Stimulated activated CD4-positive, alpha-beta T cell treated with anti-CD3 and anti-CD28 coated beads, Interleukin-12 subunit alpha, Interleukin-12 subunit beta, amount 100 ng/mL, for 4 hours (primary cell): ENCODE results near the gene RSPH10B.
"Not testable (repeated sequence)": the region's sequence is repeated elsewhere in the genome, so short reads cannot be mapped to it uniquely, and the experiment has no call there.

ENCODE experiments used
- DNase-seq: peaks from one replicate; pipeline ENCODE4 v3.0.0-alpha.2; 2020

Gene RSPH10B

DNA sequence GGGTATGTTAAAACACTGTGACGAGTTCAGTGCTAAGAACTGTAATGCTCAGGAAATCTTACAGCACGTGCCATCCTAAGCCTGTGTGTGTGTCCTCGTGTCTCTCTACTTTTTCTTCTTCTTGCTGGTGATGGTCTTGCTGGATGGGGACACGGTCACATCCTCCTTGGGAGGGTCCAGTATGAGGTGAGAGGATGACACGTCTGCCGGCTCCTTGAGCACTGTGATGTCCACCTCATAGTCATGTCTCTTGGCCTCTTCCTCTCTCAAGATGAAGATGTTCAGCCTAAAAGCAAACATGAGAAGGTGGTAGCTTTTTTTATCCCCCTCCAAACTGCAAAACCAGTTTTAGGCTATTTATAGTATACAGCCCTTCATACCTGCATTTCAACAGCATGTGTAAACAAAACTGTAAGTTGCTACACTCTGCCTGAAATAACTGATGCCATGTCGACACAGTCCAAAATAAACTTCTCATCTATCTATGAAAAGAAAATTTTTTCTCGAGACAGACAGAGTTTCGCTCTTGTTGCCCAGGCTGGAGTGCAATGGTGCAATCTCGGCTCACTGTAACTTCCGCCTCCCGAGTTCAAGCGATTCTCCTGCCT is 44.1 kb downstream of the RSPH10B start:
- not testable (repeated sequence) for DNase-seq

DNA sequence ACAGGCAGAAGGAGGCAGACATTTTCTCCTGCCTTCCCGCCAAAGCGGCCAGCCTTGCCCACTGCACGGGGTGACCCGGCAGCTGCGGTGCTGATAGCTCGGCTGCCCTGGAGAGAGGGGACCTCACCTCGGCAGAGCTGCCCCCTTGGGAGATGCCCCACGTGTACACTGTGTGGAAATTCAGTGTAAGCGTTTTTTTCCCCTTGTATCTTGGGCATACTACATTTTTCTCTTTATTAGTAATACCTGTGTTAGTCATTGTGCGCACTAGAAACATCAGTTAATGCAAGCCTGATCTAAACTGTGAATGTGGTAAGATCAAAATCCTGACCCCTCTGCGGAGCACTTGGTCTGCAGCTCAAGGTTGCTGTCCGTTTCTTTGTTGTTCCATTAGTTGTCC is 45.9 kb downstream of the RSPH10B start:
- DNase-seq: not testable (repeated sequence)

DNA sequence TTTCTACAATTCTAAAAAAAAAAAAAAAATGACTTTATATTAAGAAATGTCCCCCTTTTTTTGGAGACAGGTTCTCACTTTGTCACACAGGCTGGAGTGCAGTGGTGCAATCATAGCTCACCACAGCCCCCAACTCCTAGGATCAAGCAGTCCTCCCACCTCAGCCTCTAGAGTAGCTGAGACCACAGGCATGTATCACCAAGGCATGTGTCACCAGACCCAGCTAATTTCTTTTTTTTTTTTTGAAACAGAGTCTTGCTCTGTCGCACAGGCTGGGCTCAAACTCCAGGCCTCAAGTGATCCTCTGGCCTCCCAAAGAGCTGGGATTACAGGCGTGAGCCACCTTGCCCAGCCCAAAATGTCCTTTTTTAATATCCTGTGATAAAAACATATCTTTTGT is 46.3 kb downstream of the RSPH10B start:
- not testable (repeated sequence) for DNase-seq

DNA sequence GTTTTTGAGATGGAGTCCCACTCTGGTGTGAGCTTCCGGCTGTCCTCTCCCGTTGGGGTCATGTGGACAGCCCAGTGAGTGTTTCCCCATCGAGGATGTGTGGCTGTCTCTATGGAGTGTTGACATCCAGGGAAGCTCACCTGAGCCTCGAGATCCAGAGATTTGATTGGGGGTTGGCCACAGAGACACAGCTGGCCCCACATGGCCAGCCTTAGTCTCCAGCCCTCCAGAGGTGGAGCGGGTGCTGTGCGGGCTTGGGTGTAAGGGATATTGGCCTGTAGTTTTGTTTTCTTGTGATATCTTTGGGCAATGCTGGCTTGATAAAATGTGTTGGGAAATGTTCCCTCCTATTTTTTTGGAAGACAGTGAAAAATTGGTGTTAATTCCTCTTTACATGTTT is 54.0 kb downstream of the RSPH10B start:
- DNase-seq: not testable (repeated sequence)

DNA sequence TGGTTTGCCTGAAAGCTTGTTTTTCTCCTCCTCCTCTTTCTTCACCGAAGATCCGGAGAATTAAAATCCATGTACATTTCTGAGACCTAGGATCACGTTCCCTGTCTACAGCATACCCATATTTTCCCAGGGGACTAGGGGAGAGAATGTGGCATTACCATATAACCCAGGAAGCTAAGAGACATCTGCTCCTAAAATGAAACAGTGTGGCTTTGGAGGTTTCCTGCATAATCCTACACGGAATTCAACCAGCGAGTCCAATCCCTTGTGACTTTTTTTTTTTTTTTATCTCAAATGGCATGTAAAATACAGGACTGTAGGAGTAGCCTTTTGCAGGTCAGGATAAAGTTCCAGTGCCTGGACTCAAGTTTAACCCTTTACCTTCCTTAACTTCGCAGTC is 61.7 kb downstream of the RSPH10B start:
- not testable (repeated sequence) for DNase-seq

DNA sequence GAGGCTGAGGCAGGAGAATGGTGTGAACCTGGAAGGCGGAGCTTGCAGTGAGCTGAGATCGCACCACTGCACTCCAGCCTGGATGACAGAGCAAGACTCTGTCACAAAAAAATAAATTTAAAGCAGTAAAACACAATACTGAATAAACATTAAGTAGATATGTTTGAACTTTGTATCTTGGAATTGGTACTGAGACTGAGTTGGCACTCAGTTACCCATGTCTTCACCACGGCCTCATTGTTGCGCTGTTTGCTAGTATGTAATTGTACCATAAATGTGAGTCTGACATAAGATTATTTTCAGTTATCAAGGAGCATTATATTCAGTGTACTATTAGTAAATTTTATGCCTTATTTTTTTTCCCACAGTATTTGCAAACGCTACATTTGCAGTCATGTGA is 65.8 kb downstream of the RSPH10B start:
- DNase-seq: not testable (repeated sequence)

DNA sequence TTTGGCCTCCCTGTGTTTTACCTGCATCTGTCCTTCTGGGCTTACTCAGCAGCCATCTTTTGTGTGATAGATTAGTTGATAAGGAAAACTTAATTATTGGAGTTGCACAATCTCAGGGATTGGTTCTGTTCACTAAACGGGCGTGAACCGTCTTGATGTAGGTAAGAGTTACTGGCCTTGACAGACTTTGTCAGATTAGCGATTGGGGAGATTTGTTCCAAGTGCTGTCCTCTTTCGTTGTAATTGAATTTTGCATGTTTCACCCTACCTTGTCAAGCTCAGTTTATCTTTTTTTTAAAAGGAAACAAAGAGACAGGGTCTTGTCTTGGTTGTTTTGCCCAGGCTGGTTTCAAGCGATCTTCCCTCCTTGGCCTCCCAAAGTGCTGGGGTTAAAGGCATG is 67.5 kb downstream of the RSPH10B start:
- not testable (repeated sequence) for DNase-seq

DNA sequence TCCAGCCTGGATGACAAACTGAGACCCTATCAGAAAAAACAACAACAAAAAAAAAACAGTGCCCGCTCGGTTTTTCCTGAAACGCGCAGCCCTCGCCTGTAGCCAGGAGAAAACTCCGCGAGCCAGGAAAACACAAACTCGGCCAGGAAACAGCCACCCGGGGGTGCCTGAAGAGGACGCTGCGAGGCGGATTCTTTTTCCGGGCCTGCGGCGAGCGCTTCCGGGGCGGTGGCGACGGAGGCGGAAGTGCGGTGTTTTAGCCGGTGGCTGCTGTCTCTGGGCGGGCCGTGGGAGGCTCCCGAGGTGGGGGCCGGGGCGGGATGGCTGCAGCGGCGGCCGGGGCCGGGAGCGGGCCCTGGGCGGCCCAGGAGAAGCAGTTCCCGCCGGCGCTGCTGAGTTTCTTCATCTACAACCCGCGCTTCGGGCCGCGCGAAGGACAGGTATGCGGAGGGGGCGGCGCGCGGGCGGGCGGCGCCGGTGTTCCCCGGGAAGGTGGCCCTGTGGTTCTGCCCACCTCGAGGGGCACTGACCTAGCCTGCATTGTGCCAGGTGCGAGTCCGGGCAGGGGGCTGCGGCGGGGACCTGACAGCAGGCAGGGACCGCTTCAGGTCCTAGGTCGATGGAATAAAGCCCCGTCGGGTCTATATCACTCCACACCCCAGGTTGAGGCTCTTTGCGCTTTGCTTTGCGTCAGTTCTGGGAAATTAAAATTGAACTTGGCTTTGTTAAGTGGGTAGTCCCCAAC is 71.8 kb downstream of the RSPH10B start, which contains the start of gene CCZ1:
TSS of gene CCZ1 (plus strand) at position 254 of the 745 bp plus-strand sequence. CDS start at position 321, 67 bp downstream.
- peak; percentile 73 for DNase-seq

DNA sequence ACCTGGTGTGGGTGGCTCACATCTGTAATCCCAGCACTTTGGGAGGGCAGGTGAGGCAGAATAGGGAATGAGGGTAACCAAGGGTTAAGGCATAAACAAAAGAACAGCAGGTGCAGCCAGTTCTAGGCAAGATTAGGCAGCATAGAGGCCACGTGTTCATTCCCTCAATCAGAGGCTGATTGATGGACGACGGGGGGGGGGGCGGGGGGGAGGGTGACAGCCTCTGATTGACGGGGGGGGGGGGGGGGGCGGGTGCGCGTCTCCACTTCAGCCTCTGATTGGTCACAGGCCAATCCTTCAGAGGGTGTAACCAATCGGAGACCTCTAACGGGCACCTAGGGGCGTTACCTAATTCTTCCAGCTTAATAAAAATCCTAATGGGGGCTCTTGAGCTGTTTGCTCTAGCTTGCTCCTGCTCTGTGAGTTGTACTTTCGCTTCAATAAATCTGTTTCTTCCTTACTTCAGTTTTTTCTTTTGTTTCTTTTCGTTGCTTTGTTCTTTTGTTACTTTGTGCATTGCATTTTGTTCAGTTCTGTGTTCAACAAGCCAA is 73.0 kb downstream of the RSPH10B start:
- not testable (repeated sequence) for DNase-seq

DNA sequence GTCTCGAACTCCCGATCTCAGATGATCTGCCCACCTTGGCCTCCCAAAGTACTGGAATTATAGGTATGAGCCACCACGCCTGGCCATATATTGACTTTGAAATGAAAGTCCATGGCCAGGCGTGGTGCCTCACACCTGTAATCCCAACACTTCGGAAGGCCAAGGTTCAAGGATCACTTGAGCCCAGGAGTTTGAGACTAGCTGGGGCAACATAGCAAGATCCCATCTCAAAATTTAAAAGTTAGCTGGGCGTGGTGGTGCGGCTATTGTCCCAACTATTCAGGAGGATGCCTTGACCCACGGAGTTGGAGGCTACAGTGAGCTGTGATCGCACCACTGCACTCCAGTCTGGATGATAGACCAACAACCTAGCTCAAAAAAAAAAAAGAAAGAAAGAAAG is 78.0 kb downstream of the RSPH10B start:
- no peak for DNase-seq

DNA sequence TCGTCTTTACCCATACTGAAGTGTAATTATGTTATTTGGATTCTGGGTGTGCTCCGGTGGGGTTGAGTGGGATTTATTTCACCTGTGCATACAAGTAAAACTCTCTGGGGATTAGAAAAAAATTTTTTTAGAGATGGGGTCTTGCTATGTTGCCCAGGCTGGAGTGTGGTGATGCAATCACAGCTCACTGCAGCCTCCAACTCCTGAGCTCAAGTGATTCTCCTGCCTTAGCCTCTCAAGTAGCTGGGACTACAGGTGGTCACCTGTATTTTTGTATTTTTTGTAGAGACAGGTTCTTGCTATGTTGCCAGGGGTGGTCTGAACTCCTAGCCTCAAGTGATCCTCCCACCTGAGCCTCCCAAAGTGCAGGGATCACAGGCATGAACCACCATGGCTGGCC is 80.2 kb downstream of the RSPH10B start:
- not testable (repeated sequence) for DNase-seq

DNA sequence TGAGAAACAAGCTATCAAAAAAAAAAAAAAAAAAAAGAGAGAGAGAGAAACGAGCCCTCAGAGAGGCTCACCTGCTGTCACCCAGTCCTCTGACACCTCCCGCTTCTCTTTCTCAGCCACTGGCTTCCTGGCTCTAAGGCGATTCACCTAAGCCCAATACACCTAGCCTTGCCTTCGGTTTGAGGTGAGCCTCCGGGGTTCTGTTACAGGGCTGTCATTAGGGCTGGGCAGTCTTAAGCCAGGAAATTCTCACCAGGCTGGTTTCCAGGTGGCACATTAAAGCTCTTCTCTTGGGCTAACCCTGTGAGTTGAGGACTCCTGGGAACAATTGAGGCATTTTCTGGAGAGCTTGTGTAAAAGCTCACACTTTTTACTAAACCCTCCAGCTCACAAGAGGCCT is 82.5 kb downstream of the RSPH10B start:
- DNase-seq: not testable (repeated sequence)

DNA sequence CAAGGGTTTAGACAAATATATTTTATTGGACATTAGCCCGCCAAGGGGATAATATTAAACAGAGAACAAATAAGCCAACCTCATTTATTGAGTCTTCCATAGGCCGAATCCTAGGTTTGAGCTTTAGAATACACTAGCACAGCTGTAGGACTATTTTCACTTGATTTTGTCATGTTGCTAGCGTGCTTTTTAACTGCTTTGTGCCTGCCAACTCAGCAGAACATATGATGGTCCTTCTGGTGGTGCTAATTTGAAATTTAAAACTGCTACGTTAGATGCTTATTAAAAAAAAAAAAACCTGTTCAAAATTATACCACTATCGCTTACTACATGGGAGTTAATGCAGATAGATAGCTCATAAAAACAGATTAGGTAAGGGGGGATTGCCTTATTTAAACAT is 86.1 kb downstream of the RSPH10B start:
- DNase-seq: not testable (repeated sequence)

DNA sequence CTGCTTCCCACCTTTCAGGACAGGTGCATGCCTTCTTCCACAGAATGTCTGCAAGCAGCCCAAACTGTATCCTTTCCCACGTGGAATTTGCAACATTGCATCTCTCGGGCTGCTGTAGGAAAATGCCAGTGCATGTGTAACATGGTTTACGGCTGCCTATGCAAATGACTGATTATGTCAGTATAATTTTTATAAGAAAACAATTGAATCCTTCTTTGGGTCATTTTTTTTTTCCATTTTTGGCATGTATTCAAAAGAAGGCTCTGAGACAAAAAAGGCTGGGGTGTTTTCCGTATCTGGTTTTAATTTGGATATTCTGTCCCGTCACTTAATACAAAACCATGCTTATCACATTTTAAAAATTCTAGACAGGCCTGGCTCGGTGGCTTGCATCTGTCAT is 90.4 kb downstream of the RSPH10B start:
- not testable (repeated sequence) for DNase-seq

DNA sequence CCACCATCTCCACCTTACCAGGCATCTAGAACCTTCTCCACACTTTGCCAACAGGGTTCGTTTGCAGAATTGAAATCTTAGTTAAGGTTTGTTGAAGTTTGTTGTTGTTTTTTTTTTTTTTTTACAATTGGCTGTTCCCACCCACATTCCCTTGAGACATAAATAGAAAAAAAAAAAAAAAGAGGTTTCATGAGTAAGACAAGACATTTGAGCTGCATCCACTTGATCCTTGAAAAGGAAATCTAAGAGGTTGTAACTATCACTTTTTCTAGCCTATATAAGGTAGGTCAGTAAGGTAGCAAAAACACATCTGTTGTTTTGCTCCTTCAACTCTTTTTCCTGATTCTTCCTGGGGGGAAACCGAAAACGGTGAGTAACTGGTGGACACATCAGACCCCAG is 90.9 kb downstream of the RSPH10B start:
- DNase-seq: not testable (repeated sequence)
